H1 (cell line): ENCODE data around the gene LDLRAD4. TPM values are rescaled to one million over a fixed set of nuclear protein-coding genes. Genes with fewer than 3 reads are reported as not detected.

ENCODE experiments used
- CTCF ChIA-PET: fragments of 300-600 bp; sonication (Branson Sonifier 250); formaldehyde crosslinking; loops from one replicate; lab custom pipeline; 2021; ENCODE audit not compliant: partially characterized antibody; lab: Charles Lee
- POLR2A ChIA-PET: fragments of 300-600 bp; sonication (Branson Sonifier 250); formaldehyde crosslinking; loops from one replicate; lab custom pipeline; 2021; ENCODE audit warnings: inconsistent platforms; ENCODE audit not compliant: partially characterized antibody; lab: Charles Lee
- DNase-seq, 2 experiments: peaks; one replicate each; pipeline versions ENCODE4 v3.0.0 to v3.0.0-alpha.2; 2010 to 2022; ENCODE audit warnings: low spot score in 2 of 2, low read depth in 1 of 2, mixed read lengths in 1 of 2
- FAIRE-seq: peaks from 2 replicates; lab custom pipeline; 2011; peaks lifted over from hg19 to GRCh38; lab: Jason Lieb, UNC
- H2AFZ ChIP-seq: 2 replicates; pipeline ENCODE4 v1.8.1; 2012; ENCODE audit warnings: low read length, inconsistent platforms
- H2AK5ac ChIP-seq: 2 replicates; pipeline ENCODE4 v1.6.1; 2013; ENCODE audit warnings: low read depth, low read length
- H2BK120ac ChIP-seq: replicated peaks from 2 replicates; pipeline ENCODE3; 2013; ENCODE audit warnings: low read depth, low read length, inconsistent platforms
- H2BK12ac ChIP-seq: 2 replicates; pipeline ENCODE4 v1.6.1; 2013; ENCODE audit warnings: low read depth, low read length
- H2BK15ac ChIP-seq: 2 replicates; pipeline ENCODE4 v1.6.1; 2013; ENCODE audit warnings: low read length
- H2BK20ac ChIP-seq: 2 replicates; pipeline ENCODE4 v1.6.1; 2013; ENCODE audit warnings: low read length
- H2BK5ac ChIP-seq: 2 replicates; pipeline ENCODE4 v1.6.1; 2013; ENCODE audit warnings: low read depth, low read length
- H3K14ac ChIP-seq: 2 replicates; pipeline ENCODE4 v1.6.1; 2013; ENCODE audit warnings: inconsistent platforms; ENCODE audit not compliant: insufficient read length
- H3K18ac ChIP-seq: 2 replicates; pipeline ENCODE4 v1.6.1; 2013; ENCODE audit warnings: low read length; ENCODE audit errors: extremely low read depth
- H3K23ac ChIP-seq: 2 replicates; pipeline ENCODE4 v1.6.1; 2013; ENCODE audit warnings: inconsistent platforms; ENCODE audit not compliant: insufficient read length
- H3K23me2 ChIP-seq: 2 replicates; pipeline ENCODE4 v1.6.1; 2013; ENCODE audit warnings: low read depth, low read length
- H3K27ac ChIP-seq: 2 replicates; pipeline ENCODE4 v1.6.1; 2011; ENCODE audit warnings: low read depth, low read length, inconsistent platforms
- H3K27me3 ChIP-seq, 4 experiments: replicated peaks in 1 of 4; 1 replicate in 1 of 4; 2 replicates in 3 of 4; pipeline versions ENCODE4 v1.6.1 to v1.8.1; 2011 to 2013; ENCODE audit warnings: low read length in 3 of 4, mild to moderate bottlenecking in 3 of 4, inconsistent platforms in 2 of 4, mixed read lengths in 2 of 4, moderate library complexity in 1 of 4; ENCODE audit not compliant: control insufficient read depth in 3 of 4, insufficient read depth in 3 of 4; ENCODE audit errors: extremely low read depth in 1 of 4
- H3K36me3 ChIP-seq, 4 experiments: 2 replicates each; pipeline versions ENCODE4 v1.6.1 to v1.8.1; 2011 to 2013; ENCODE audit warnings: mild to moderate bottlenecking in 4 of 4, low read length in 3 of 4, moderate library complexity in 2 of 4, control low read depth in 1 of 4, inconsistent platforms in 1 of 4; ENCODE audit not compliant: insufficient read depth in 4 of 4, control insufficient read depth in 2 of 4
- H3K4ac ChIP-seq: replicated peaks from 2 replicates; pipeline ENCODE3; 2013; ENCODE audit warnings: low read length, low read depth, mixed read lengths, inconsistent platforms; ENCODE audit not compliant: insufficient read length
- H3K4me1 ChIP-seq, 4 experiments: replicated peaks in 1 of 4; 1 replicate in 1 of 4; 2 replicates in 3 of 4; pipeline versions ENCODE4 v1.6.1 to v1.8.1; 2011 to 2013; ENCODE audit warnings: low read length in 3 of 4, inconsistent platforms in 2 of 4, mixed read lengths in 1 of 4; ENCODE audit not compliant: insufficient read depth in 4 of 4, control insufficient read depth in 3 of 4
- H3K4me2 ChIP-seq, 2 experiments: 2 replicates each; pipeline versions ENCODE4 v1.6.1 to v1.8.1; 2011 to 2013; ENCODE audit warnings: low read depth in 2 of 2, low read length in 2 of 2, control low read depth in 1 of 2, inconsistent platforms in 1 of 2, mild to moderate bottlenecking in 1 of 2; ENCODE audit not compliant: insufficient read depth in 1 of 2
- H3K4me3 ChIP-seq, 4 experiments: fragments of 200-600, 300-600 bp in 1 of 4; sonication (generic), shearing (Covaris generic), sonication (Bioruptor Twin) in 1 of 4; 2 replicates each; pipeline versions ENCODE4 v1.5.1 to v1.8.1; 2011 to 2016; ENCODE audit warnings: low read length in 4 of 4, low read depth in 3 of 4, control low read depth in 2 of 4, inconsistent platforms in 2 of 4, mild to moderate bottlenecking in 2 of 4, mixed read lengths in 1 of 4, moderate library complexity in 1 of 4; ENCODE audit not compliant: insufficient read depth in 2 of 4; ENCODE audit errors: extremely low read depth in 1 of 4
- H3K56ac ChIP-seq: replicated peaks from 2 replicates; pipeline ENCODE3; 2013; ENCODE audit warnings: low read depth, mild to moderate bottlenecking, mixed read lengths, low read length, inconsistent platforms; ENCODE audit not compliant: insufficient read length
- H3K79me1 ChIP-seq: 2 replicates; pipeline ENCODE4 v1.6.1; 2013; ENCODE audit warnings: low read depth, low read length, control low read depth
- H3K79me2 ChIP-seq, 2 experiments: 2 replicates each; pipeline versions ENCODE4 v1.6.1 to v1.8.1; 2012 to 2013; ENCODE audit warnings: low read length in 2 of 2, mild to moderate bottlenecking in 2 of 2, inconsistent platforms in 1 of 2; ENCODE audit not compliant: insufficient read depth in 2 of 2, control insufficient read depth in 1 of 2
- H3K9ac ChIP-seq, 4 experiments: replicated peaks in 1 of 4; 1 replicate in 1 of 4; 2 replicates in 3 of 4; pipeline versions ENCODE4 v1.6.1 to v1.8.1; 2011 to 2013; ENCODE audit warnings: low read depth in 3 of 4, low read length in 3 of 4, control low read depth in 2 of 4, mild to moderate bottlenecking in 2 of 4, moderate library complexity in 2 of 4, inconsistent platforms in 1 of 4; ENCODE audit errors: extremely low read depth in 1 of 4
- H3K9me3 ChIP-seq, 2 experiments: 2 replicates each; pipeline versions ENCODE4 v1.6.1 to v1.8.1; 2012 to 2013; ENCODE audit warnings: mild to moderate bottlenecking in 2 of 2, moderate library complexity in 2 of 2, control low read depth in 1 of 2, inconsistent platforms in 1 of 2, low read depth in 1 of 2, low read length in 1 of 2, mixed read lengths in 1 of 2; ENCODE audit not compliant: insufficient read depth in 2 of 2
- H4K20me1 ChIP-seq, 2 experiments: replicated peaks in 1 of 2; 2 replicates each; pipeline versions ENCODE3 to v1.8.1; 2011 to 2013; ENCODE audit warnings: inconsistent platforms in 2 of 2, low read length in 2 of 2, mild to moderate bottlenecking in 1 of 2; ENCODE audit not compliant: insufficient read depth in 2 of 2, control insufficient read depth in 1 of 2
- H4K5ac ChIP-seq: 2 replicates; pipeline ENCODE4 v1.6.1; 2013; ENCODE audit warnings: low read length, low read depth, mixed read lengths, inconsistent platforms; ENCODE audit not compliant: insufficient read length
- H4K8ac ChIP-seq: 2 replicates; pipeline ENCODE4 v1.8.0; 2013; ENCODE audit warnings: mild to moderate bottlenecking, moderate library complexity, low read length, inconsistent platforms; ENCODE audit not compliant: insufficient read depth; ENCODE audit errors: extremely low read depth
- H4K91ac ChIP-seq: replicated peaks from 2 replicates; pipeline ENCODE3; 2013; ENCODE audit warnings: low read length, mixed read lengths, inconsistent platforms; ENCODE audit not compliant: insufficient read length
- CBX8 ChIP-seq: fragments of 300-800, 300-1000 bp; sonication (generic); IDR thresholded peaks from 2 replicates; pipeline ENCODE4 v1.7.1; 2016; ENCODE audit warnings: low read depth, low read length, borderline replicate concordance
- WGBS, 2 experiments: shearing (Covaris generic) in 1 of 2; methylation state at CpG; one replicate each; pipeline versions ENCODE4 v1.1.6 to v1.1.7; 2013 to 2015; ENCODE audit warnings: low lambda C conversion rate in 2 of 2, mixed read lengths in 2 of 2, inconsistent platforms in 1 of 2, low coverage in 1 of 2, missing lambda C conversion rate in 1 of 2; ENCODE audit not compliant: insufficient replicate concordance in 2 of 2, insufficient coverage in 1 of 2, insufficient read length in 1 of 2; ENCODE audit errors: extremely low coverage in 1 of 2, missing lambda C conversion rate in 1 of 2; 5-methylcytosine and 5-hydroxymethylcytosine counted together
- polyA plus RNA-seq, 7 experiments: library from polyadenylated mRNA; depleted of rRNA in 3 of 7; stranded (reverse) in 5 of 7; unstranded in 2 of 7; fragments of >200 nt in 5 of 7; fragments of 200-250 nt in 2 of 7; gene quantifications; 1 replicate in 5 of 7; 2 replicates in 1 of 7; 4 replicates in 1 of 7; pipeline versions ENCODE4 v1.2.1 to v1.2.3, GENCODE V29; 2011 to 2013; ENCODE audit warnings: missing spikeins in 2 of 7, mixed read lengths in 2 of 7
- total RNA-seq: library from RNA; stranded (reverse); fragmentation: NEBNext Ultra II Directional; extraction: Animal tissue kit (Norgen Biotek cat#: 25700); gene quantifications from 2 replicates; pipeline ENCODE4 v1.2.1, GENCODE V29; 2021

LDLRAD4 gene
- total and polyA plus RNA-seq, 2 of the 8 experiments (the other 6 are each of a cell fraction or from before 2014, with no cell fraction given) = 0.77 to 1.4 TPM

- Histone ChIP-seq H3K23me2 (no peaks in the 10 kb centered on the region), H3K4me1 (no peaks in the 10 kb centered on the region), H3K36me3 (no peaks in the 10 kb centered on the region; a peak in 1 of 8 replicates), H2BK5ac (no peak overlapping the region), H3K9ac (no peak overlapping the region), H4K5ac (no peak overlapping the region), H2BK20ac (no peak overlapping the region), H3K4me2 (no peak overlapping the region), H3K56ac (no peak overlapping the region), H3K23ac (no peak overlapping the region), H2BK120ac (no peak overlapping the region), H4K20me1 (no peaks in the 10 kb centered on the region), H3K27ac (no peak overlapping the region), H3K14ac (no peak overlapping the region), H3K18ac (no peak overlapping the region), H2AFZ (no peak overlapping the region), H4K8ac (no peak overlapping the region; the same call in 1 of the 2 replicates), H2BK12ac (no peak overlapping the region), H3K4ac (no peak overlapping the region), H2AK5ac (no peak overlapping the region), H4K91ac (no peak overlapping the region), H3K4me3 (no peak overlapping the region), H2BK15ac (no peak overlapping the region), H3K27me3 (no peaks in the 10 kb centered on the region), H3K79me2 (no peaks in the 10 kb centered on the region), H3K79me1 (no peaks in the 10 kb centered on the region), H3K9me3 (no peaks in the 10 kb centered on the region)
- DNase-seq = no peak
- FAIRE-seq = no peak
- CTCF ChIA-PET = interaction anchor here (0.6 to 0.7 kb wide), 4 partner anchors 23 to 143 kb away, joined by 3 to 4 read pairs (median 3); no protein-coding TSS in a partner anchor
- 78% methylated on average over 2 of the region's 2 CpGs; no CpG with 5 or more reads in 1 of the 2 experiments for WGBS, 2 experiments
- POLR2A ChIA-PET = interaction anchor here (1.3 kb wide), 1 partner anchor 9 kb away, joined by 3 read pairs; no protein-coding TSS in a partner anchor
- TF ChIP-seq CBX8 = no peak
Measured at GRCh38 chr18:13359210-13359609, 140.7 kb downstream of the LDLRAD4 start.
